MM.1S (cell line): Measurements from ENCODE around the gene TMEM117.

ENCODE experiments used
- DNase-seq: peaks from one replicate; pipeline ENCODE4 v3.0.0-alpha.2; 2015
- H2AFZ ChIP-seq: fragments of 300-600 bp; sonication (generic); 2 replicates; pipeline ENCODE4 v1.6.0; 2016; ENCODE audit warnings: antibody characterized with exemption, low read length
- H3F3A ChIP-seq: fragments of 300-600 bp; sonication (generic); 2 replicates; pipeline ENCODE4 v1.6.1; 2016; ENCODE audit warnings: mild to moderate bottlenecking, antibody characterized with exemption, low read length, moderate library complexity, mixed read lengths; ENCODE audit not compliant: insufficient read depth
- H3K27ac ChIP-seq: fragments of 300-600 bp; sonication (generic); 2 replicates; pipeline ENCODE4 v1.5.1; 2016; ENCODE audit warnings: mild to moderate bottlenecking, low read length
- H3K27me3 ChIP-seq: fragments of 300-600 bp; sonication (generic); replicated peaks from 2 replicates; pipeline ENCODE4 v1.6.0; 2016; ENCODE audit warnings: low read length; ENCODE audit not compliant: insufficient read depth
- H3K36me3 ChIP-seq: fragments of 300-600 bp; sonication (generic); replicated peaks from 2 replicates; pipeline ENCODE4 v1.6.1; 2016; ENCODE audit warnings: mild to moderate bottlenecking, low read length, mixed read lengths; ENCODE audit not compliant: insufficient read depth
- H3K4me1 ChIP-seq: fragments of 300-600 bp; sonication (generic); 2 replicates; pipeline ENCODE4 v1.6.1; 2016; ENCODE audit warnings: low read length, mixed read lengths
- H3K4me2 ChIP-seq: fragments of 300-600 bp; sonication (generic); 2 replicates; pipeline ENCODE4 v1.6.0; 2016; ENCODE audit warnings: low read depth, low read length
- H3K4me3 ChIP-seq: fragments of 300-600 bp; sonication (generic); 2 replicates; pipeline ENCODE4 v1.5.1; 2016; ENCODE audit warnings: low read length, mixed read lengths
- H3K79me2 ChIP-seq: fragments of 300-600 bp; sonication (generic); 2 replicates; pipeline ENCODE4 v1.6.1; 2016; ENCODE audit warnings: mixed run types, low read length, mixed read lengths
- H3K9ac ChIP-seq: fragments of 300-600 bp; sonication (generic); 2 replicates; pipeline ENCODE4 v1.6.1; 2016; ENCODE audit warnings: low read length, mixed read lengths
- H3K9me2 ChIP-seq: fragments of 300-600 bp; sonication (generic); replicated peaks from 2 replicates; pipeline ENCODE4 v1.6.1; 2016; ENCODE audit warnings: mild to moderate bottlenecking, low read length, mixed read lengths; ENCODE audit not compliant: insufficient read depth
- H3K9me3 ChIP-seq: fragments of 300-600 bp; sonication (generic); replicated peaks from 2 replicates; pipeline ENCODE4 v1.6.1; 2016; ENCODE audit warnings: mild to moderate bottlenecking, low read length, mixed read lengths; ENCODE audit not compliant: insufficient read depth
- H4K20me1 ChIP-seq: fragments of 300-600 bp; sonication (generic); 2 replicates; pipeline ENCODE4 v1.6.1; 2016; ENCODE audit warnings: mild to moderate bottlenecking, low read length, moderate library complexity, mixed read lengths; ENCODE audit not compliant: insufficient read depth
- CTCF ChIP-seq: fragments of 300-600 bp; sonication (generic); IDR thresholded peaks from 2 replicates; pipeline ENCODE4 v1.5.1; 2016; ENCODE audit warnings: antibody characterized with exemption, low read length, mixed read lengths
- EZH2 ChIP-seq: fragments of 300-600 bp; sonication (generic); optimal IDR thresholded peaks from 2 replicates; pipeline ENCODE3; 2017; ENCODE audit warnings: low read depth, mild to moderate bottlenecking, antibody characterized with exemption, low read length, mixed read lengths
- EZH2phosphoT487 ChIP-seq: fragments of 300-600 bp; sonication (generic); IDR thresholded peaks from 2 replicates; pipeline ENCODE4 v1.6.1; 2018; ENCODE audit warnings: antibody characterized with exemption, low read length

The TMEM117 gene

GRCh38 chr12:44331269-44331668 is 495.4 kb downstream of the TMEM117 start:
- TF ChIP-seq EZH2, result no peak
- no peak for TF ChIP-seq EZH2phosphoT487
- no peak for TF ChIP-seq CTCF
- no peaks in the 10 kb centered on the region for H3K79me2 ChIP-seq
- no peak overlapping the region for H3K4me2 ChIP-seq
- H3K4me3 ChIP-seq, result no peak overlapping the region
- no peaks in the 10 kb centered on the region for H3K36me3 ChIP-seq
- no peaks in the 10 kb centered on the region for H3K9me3 ChIP-seq
- H3F3A ChIP-seq, result no peaks in the 10 kb centered on the region
- no peak overlapping the region for H3K9ac ChIP-seq
- no peaks in the 10 kb centered on the region for H3K4me1 ChIP-seq
- H3K9me2 ChIP-seq, result no peaks in the 10 kb centered on the region
- DNase-seq, result no peak
- no peaks in the 10 kb centered on the region for H4K20me1 ChIP-seq
- no peak overlapping the region for H2AFZ ChIP-seq
- no peak overlapping the region for H3K27ac ChIP-seq
- H3K27me3 ChIP-seq, result no peaks in the 10 kb centered on the region

GRCh38 chr12:44334347-44334746 is 498.5 kb downstream of the TMEM117 start:
- no peak overlapping the region for H3K4me2 ChIP-seq
- H3K36me3 ChIP-seq, result no peaks in the 10 kb centered on the region
- no peaks in the 10 kb centered on the region for H3K4me1 ChIP-seq
- H3F3A ChIP-seq, result no peaks in the 10 kb centered on the region
- TF ChIP-seq EZH2 (no peak), CTCF (no peak), EZH2phosphoT487 (no peak)
- no peak overlapping the region for H3K9ac ChIP-seq
- H2AFZ ChIP-seq, result no peak overlapping the region
- DNase-seq, result no peak
- H3K9me2 ChIP-seq, result no peaks in the 10 kb centered on the region
- no peaks in the 10 kb centered on the region for H3K79me2 ChIP-seq
- no peaks in the 10 kb centered on the region for H4K20me1 ChIP-seq
- no peaks in the 10 kb centered on the region for H3K27me3 ChIP-seq
- H3K4me3 ChIP-seq, result no peak overlapping the region
- no peaks in the 10 kb centered on the region for H3K9me3 ChIP-seq
- H3K27ac ChIP-seq, result no peak overlapping the region

DNA sequence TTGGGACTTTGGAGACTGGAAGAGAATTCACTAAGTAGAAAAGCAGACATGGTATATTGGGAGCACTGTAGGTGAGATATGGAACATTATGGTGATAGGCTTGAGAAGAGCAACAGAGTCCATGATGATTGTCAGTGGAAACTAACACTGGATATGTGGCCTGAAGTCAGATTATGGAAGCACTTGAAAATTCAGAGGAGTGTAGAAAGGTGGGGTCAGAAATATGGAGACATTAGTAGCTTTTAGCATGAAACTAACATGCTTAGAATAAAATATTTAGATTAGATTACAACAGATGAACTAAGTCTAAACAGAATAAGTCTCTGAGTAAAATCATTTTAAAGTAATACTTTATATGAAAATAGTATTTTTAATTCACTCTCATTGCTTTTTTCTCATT is 499.1 kb downstream of the TMEM117 start:
- Histone ChIP-seq H3K36me3 (no peaks in the 10 kb centered on the region), H3K9me2 (no peaks in the 10 kb centered on the region), H3K9ac (no peak overlapping the region), H3K4me1 (no peaks in the 10 kb centered on the region), H3F3A (no peaks in the 10 kb centered on the region), H3K4me2 (no peak overlapping the region), H3K27ac (no peak overlapping the region), H3K9me3 (no peaks in the 10 kb centered on the region), H3K79me2 (no peaks in the 10 kb centered on the region), H3K4me3 (no peak overlapping the region), H3K27me3 (no peaks in the 10 kb centered on the region), H2AFZ (no peak overlapping the region), H4K20me1 (no peaks in the 10 kb centered on the region)
- no peak for DNase-seq
- TF ChIP-seq EZH2 (no peak), CTCF (no peak), EZH2phosphoT487 (no peak)

GRCh38 chr12:44336577-44336976 is 500.7 kb downstream of the TMEM117 start:
- Histone ChIP-seq H2AFZ (no peak overlapping the region), H4K20me1 (no peaks in the 10 kb centered on the region), H3K4me3 (no peak overlapping the region), H3K9ac (no peak overlapping the region), H3K9me2 (no peaks in the 10 kb centered on the region), H3K27ac (no peak overlapping the region), H3K79me2 (no peaks in the 10 kb centered on the region), H3K27me3 (no peaks in the 10 kb centered on the region), H3F3A (no peaks in the 10 kb centered on the region), H3K9me3 (no peaks in the 10 kb centered on the region), H3K4me1 (no peaks in the 10 kb centered on the region), H3K36me3 (no peaks in the 10 kb centered on the region), H3K4me2 (no peak overlapping the region)
- TF ChIP-seq EZH2phosphoT487 (no peak), CTCF (no peak), EZH2 (no peak)
- DNase-seq, result no peak
